Aorta (tissue), 5 donors: ENCODE results near the gene DENND2A. TPM values are rescaled to one million over a fixed set of nuclear protein-coding genes. Genes with fewer than 3 reads are reported as not detected.

Experiments
- ATAC-seq: fragments of 200-7000 bp; cut with Tn5 transposase; one replicate; pipeline ENCODE4 v1.9.1; 2022; ENCODE audit warnings: moderate library complexity; ENCODE audit not compliant: low FRiP score
- DNase-seq, 2 donors: peaks; one replicate each; pipeline ENCODE4 v3.0.0-alpha.2; 2020
- H3K27ac ChIP-seq, 2 donors: one replicate each; pipeline ENCODE4 v1.5.1; 2013; ENCODE audit warnings: low read length in 2 of 2, mild to moderate bottlenecking in 2 of 2, moderate library complexity in 2 of 2, control low read depth in 1 of 2, inconsistent platforms in 1 of 2, low read depth in 1 of 2
- H3K27me3 ChIP-seq, 2 donors: one replicate each; pipeline ENCODE4 v1.6.1; 2013; ENCODE audit warnings: control low read depth in 1 of 2, low read length in 1 of 2, mild to moderate bottlenecking in 1 of 2, moderate library complexity in 1 of 2; ENCODE audit not compliant: insufficient read depth in 2 of 2, control insufficient read depth in 1 of 2
- H3K36me3 ChIP-seq, 2 donors: one replicate each; pipeline ENCODE4 v1.6.1; 2013; ENCODE audit warnings: control low read depth in 1 of 2, low read length in 1 of 2, mild to moderate bottlenecking in 1 of 2; ENCODE audit not compliant: insufficient read depth in 2 of 2, control insufficient read depth in 1 of 2
- H3K4me1 ChIP-seq, 2 donors: one replicate each; pipeline ENCODE4 v1.6.1; 2013; ENCODE audit warnings: low read length in 2 of 2, control low read depth in 1 of 2, mild to moderate bottlenecking in 1 of 2, moderate library complexity in 1 of 2; ENCODE audit not compliant: insufficient read depth in 2 of 2, control insufficient read depth in 1 of 2
- H3K4me3 ChIP-seq, 2 donors: one replicate each; pipeline ENCODE4 v1.5.1; 2013; ENCODE audit warnings: low read length in 2 of 2, control low read depth in 1 of 2, mild to moderate bottlenecking in 1 of 2
- H3K9me3 ChIP-seq: one replicate; pipeline ENCODE4 v1.6.1; 2013; ENCODE audit warnings: mild to moderate bottlenecking, low read length; ENCODE audit not compliant: control insufficient read depth
- WGBS, 2 donors: extraction: QIAGEN DNeasy Blood & Tissue Kit; methylation state at CpG; one replicate each; pipeline ENCODE4 v1.1.7; 2013; 5-methylcytosine and 5-hydroxymethylcytosine counted together
- intact Hi-C, 2 donors: fragments of 100-400 bp; cut with DNase I; formaldehyde crosslinking; loops; one replicate each; pipeline versions ENCODE4 v1.14.2 to v1.15.0; 2022
- polyA plus RNA-seq, 2 donors: library from polyadenylated mRNA; stranded (reverse); fragments of 200-250 nt; gene quantifications; one replicate each; pipeline ENCODE4 v1.2.3, GENCODE V29; 2013
- total RNA-seq, 2 donors: library from RNA; stranded (reverse); fragmentation: NEBNext Ultra II Directional; extraction: Animal tissue kit (Norgen Biotek cat#: 25700); gene quantifications; one replicate each; pipeline ENCODE4 v1.2.1, GENCODE V29; 2021
- donor health status: healthy with polysubstance abuse.
- donor health status: Bipolar disorder and iron deficiency.
- donor health status: DM: no; HTN: no; CAD: no.
- donor health status: DM: no; HTN: no; CAD: no.
- donor health status: DM: yes; HTN: yes; CAD: no.

DENND2A gene
- total and polyA plus RNA-seq, 4 donors: 1.4 to 19.2 (median 3.8) TPM

- Histone ChIP-seq H3K27me3 (no peaks in the 10 kb centered on the region), H3K36me3 (no peaks in the 10 kb centered on the region), H3K4me3 (peak within 1 kb of the TSS; percentile 90 to 93), H3K9me3 (no peaks in the 10 kb centered on the region), H3K4me1 (no peaks in the 10 kb centered on the region), H3K27ac (peak within 1 kb of the TSS in 1 of 2 donors; percentile 28)
- intact Hi-C loops: loop anchor here (5.0 to 10.0 kb wide), 2 partner anchors 173 to 536 kb away; partner anchors contain the start of gene MRPS33 (in 1 of the 2)
- DNase-seq: peak; percentile 96 to 97
- ATAC-seq: peak; percentile 95
- WGBS, 2 donors: 1% methylated on average over 56 to 71 of the region's 71 CpGs
These were observed 161.4 kb downstream of the DENND2A start, which contains the start of gene MKRN1 for GRCh38 chr7:140479062-140479738. Gene MKRN1, minus strand, starts transcription at chr7:140479505. Its CDS starts 161 bp downstream, at chr7:140479344.

DNA sequence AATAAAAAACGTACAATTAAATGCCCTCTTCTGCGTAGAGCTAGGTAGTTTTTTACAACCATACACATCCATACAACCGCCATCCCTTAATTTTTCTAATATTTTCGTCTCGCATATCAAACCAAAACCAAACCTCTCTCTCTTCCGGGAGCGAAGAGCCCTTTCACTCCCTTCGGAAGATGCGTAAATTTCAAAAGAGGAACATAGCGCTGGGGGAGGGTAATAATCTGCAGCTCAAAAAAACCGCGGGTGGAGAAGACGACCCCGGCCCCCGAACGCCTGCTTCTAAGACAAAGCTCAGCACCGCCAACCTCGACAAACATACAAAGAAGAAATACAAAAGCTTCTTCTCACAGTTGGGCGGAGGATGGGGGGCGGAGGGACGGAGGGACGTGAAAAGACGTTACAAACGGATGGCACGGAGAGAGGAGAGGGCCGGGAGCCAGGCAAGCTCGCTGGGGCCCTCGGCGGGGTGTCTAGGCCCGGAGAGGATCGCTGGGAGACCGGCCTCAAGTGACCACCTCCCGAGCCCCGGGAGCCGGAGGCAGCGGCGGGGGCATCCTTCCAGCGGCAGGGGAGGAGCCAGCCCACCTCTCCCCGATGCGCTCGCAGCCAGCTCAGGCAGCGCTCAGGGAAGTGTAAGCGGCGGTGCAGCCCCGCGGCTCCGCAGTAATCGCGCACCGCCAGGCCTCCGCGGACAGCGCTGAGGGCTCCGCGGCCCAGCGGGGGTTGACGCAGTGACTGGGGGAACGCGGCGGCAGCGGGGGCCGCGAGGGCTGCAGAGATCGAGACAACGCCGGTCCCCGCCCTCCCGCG, 162.2 kb downstream of the DENND2A start:
- peak overlapping the region in 1 of 2 donors; percentile 28 for H3K27ac ChIP-seq
- H3K4me3 ChIP-seq: peak overlapping the region; percentile 90 to 93
- DNase-seq (peak; percentile 59 to 78), ATAC-seq (peak; percentile 62)
- H3K9me3 ChIP-seq: no peaks in the 10 kb centered on the region
- no peaks in the 10 kb centered on the region for H3K4me1 ChIP-seq
- WGBS, 2 donors: 0 to 1% methylated on average over 68 to 69 of the region's 69 CpGs
- intact Hi-C loops: loop anchor here (5.0 to 10.0 kb wide), 2 partner anchors 174 to 536 kb away; partner anchors contain the start of gene MRPS33 (in 1 of the 2)
- no peaks in the 10 kb centered on the region for H3K36me3 ChIP-seq
- H3K27me3 ChIP-seq: no peaks in the 10 kb centered on the region

DNA sequence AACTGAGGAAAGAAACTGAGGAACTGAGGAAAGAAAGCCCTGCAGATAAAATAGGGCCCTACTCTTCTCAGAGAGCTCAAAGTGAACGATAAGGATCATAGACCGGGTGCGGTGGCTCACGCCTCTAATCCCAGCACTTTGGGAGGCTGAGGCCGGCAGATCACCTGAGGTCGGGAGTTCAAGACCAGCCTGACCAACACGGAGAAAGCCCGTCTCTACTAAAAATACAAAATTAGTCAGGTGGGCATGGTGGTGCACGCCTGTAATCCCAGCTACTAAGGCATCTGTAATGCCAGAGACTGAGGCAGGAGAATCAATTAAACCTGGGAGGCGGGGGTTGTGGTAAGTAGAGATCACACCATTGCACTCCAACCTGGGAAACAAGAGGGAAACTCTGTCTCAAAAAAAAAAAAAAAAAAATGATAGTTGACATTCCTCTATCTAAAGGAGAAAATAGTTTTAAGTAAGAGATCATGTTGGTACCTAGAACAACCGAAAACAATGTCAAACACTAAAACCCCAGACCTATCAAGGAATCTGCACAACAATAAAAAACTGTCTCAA, 163.8 kb downstream of the DENND2A start:
- WGBS, 2 donors: 75 to 79% methylated on average over 11 of the region's 11 CpGs
- ATAC-seq: no peak
- H3K27ac ChIP-seq: no peak overlapping the region

DNA sequence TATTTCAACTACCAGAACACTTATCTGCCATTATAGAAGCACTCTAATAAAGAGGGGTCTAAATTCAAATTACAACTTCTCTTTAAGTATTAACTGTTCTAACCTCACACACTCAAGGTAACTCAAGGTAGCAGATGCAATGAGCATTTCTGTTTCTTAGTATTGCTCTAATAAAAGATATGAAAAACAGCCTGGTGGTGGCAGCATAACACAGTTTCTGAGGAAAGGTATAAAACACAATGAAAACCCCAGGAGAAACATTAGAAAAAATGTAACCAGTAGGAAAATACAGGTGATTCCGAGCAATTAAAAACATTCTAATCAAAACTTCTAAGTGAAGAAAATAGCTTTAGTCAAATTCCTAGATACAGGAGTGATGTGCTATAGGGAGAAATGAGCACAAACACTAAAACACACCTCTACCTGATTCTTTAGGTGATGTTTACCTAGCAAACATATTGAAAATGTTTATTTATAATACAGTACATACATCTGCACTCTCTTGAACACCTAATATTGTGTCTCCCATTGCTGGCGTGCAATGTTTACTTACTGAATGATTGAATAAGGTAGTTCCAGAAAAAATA, 164.8 kb downstream of the DENND2A start:
- no peaks in the 10 kb centered on the region for H3K36me3 ChIP-seq
- no peaks in the 10 kb centered on the region for H3K9me3 ChIP-seq
- no peak overlapping the region for H3K4me3 ChIP-seq
- no peaks in the 10 kb centered on the region for H3K4me1 ChIP-seq
- H3K27ac ChIP-seq: no peak overlapping the region
- no peaks in the 10 kb centered on the region for H3K27me3 ChIP-seq
- no peak for ATAC-seq
- intact Hi-C loops: loop anchor here (5.0 to 10.0 kb wide), 2 partner anchors 176 to 539 kb away; partner anchors contain the start of gene MRPS33 (in 1 of the 2)
- WGBS, 2 donors: 27 to 29% methylated on average over 2 of the region's 2 CpGs
- no peak for DNase-seq

More for the DNA sequence above, 163.8 kb downstream of the DENND2A start:
- DNase-seq: no peak
- Histone ChIP-seq H3K9me3 (no peaks in the 10 kb centered on the region), H3K4me1 (no peaks in the 10 kb centered on the region), H3K4me3 (no peak overlapping the region), H3K36me3 (no peaks in the 10 kb centered on the region), H3K27me3 (no peaks in the 10 kb centered on the region)
- intact Hi-C loops: loop anchor here (5.0 to 10.0 kb wide), 2 partner anchors 176 to 538 kb away; partner anchors contain the start of gene MRPS33 (in 1 of the 2)

Other genes starting within 250 kb of the DENND2A start
- 10 to 100 TPM; 47.1 to 58.5 TPM for gene SLC37A3, start 242.3 kb downstream of the DENND2A start, total RNA-seq
- 10 to 100 TPM; 22.8 to 44.4 TPM for gene SLC37A3, start 242.3 kb downstream of the DENND2A start, polyA plus RNA-seq
- not detected for gene RAB19, start 236.8 kb downstream of the DENND2A start, total RNA-seq
- gene RAB19, start 236.8 kb downstream of the DENND2A start, polyA plus RNA-seq: not detected
- gene MKRN1, start 161.3 kb downstream of the DENND2A start, total RNA-seq: 10 to 100 TPM; 68.5 to 69.2 TPM
- gene MKRN1, start 161.3 kb downstream of the DENND2A start, polyA plus RNA-seq: 10 to 100 TPM; 51.2 to 51.8 TPM
- 10 to 100 TPM; 12.9 to 15.8 TPM for gene ADCK2, start 32.1 kb upstream of the DENND2A start, total RNA-seq
- gene ADCK2, start 32.1 kb upstream of the DENND2A start, polyA plus RNA-seq: 10 to 100 TPM; 10.9 to 14.9 TPM
- 100 to 1,000 TPM; 106 to 124 TPM for gene NDUFB2, start 55.9 kb upstream of the DENND2A start, total RNA-seq
- gene NDUFB2, start 55.9 kb upstream of the DENND2A start, polyA plus RNA-seq: 100 to 1,000 TPM; 227 to 615 TPM